ENCODE measurements around the gene UBL4A.

UBL4A gene

DNA sequence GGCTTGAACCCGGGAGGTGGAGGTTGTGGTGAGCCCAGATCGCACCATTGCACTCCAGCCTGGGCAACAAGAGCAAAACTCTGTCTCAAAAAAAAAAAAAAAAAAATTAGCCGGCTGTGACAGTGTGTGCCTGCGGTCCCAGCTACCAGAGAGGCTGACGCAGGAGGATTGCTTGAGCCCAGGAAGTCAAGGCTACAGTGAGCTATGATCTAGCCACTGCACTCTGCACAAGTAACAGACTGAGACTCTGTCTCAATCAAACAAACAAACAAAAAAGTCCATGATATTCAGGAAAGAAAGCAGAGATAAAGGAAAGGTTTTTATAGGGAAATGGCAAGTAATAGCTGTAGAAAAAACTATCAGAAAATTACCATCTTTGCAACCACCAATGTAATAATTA lies 5.2 kb downstream of the UBL4A start:
- TF ChIP-seq GATA2 (IDR thresholded peaks at IDR 0.05; ENCODE audit: low read depth, low read length): no peak
- TF ChIP-seq GATA3 (IDR thresholded peaks at IDR 0.05; ENCODE audit: low read depth, low read length): no peak

GRCh38 chrX:154478728-154479622 lies 7.4 kb downstream of the UBL4A start, which contains the start of gene LAGE3:
TSS of gene LAGE3 (minus strand) at chrX:154479281. CDS start at chrX:154478915, 366 bp downstream.
- TF ChIP-seq GATA3 (IDR thresholded peaks at IDR 0.05; ENCODE audit: low read depth, low read length): no peak
- no peak for TF ChIP-seq GATA2 (IDR thresholded peaks at IDR 0.05; ENCODE audit: low read depth, low read length)

GRCh38 chrX:154477891-154478477 lies 8.4 kb downstream of the UBL4A start:
- TF ChIP-seq GATA3 (IDR thresholded peaks at IDR 0.05; ENCODE audit: low read depth, low read length) (no peak), GATA2 (IDR thresholded peaks at IDR 0.05; ENCODE audit: low read depth, low read length) (no peak)

DNA sequence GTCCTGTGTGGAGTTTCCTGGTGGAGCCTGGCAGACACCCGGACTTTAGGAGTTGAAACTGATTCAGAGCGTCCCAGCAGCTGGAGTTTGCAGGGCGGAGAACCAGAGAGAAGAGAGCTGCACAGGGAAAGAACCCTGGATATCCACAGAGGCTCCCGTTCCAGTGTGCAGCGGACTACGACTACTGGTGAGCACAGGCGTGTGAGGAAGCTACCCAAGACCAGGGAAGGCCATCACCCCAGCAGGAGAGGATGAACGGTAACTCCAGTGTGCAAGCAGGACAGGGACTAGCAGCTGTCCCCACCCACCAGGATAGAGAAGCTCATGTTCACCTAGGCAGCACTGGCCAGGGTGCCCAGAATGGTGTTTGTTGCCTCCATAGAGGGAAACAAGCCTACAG lies 9.6 kb downstream of the UBL4A start:
- TF ChIP-seq GATA3 (IDR thresholded peaks at IDR 0.05; ENCODE audit: low read depth, low read length) (no peak), GATA2 (IDR thresholded peaks at IDR 0.05; ENCODE audit: low read depth, low read length) (no peak)

DNA sequence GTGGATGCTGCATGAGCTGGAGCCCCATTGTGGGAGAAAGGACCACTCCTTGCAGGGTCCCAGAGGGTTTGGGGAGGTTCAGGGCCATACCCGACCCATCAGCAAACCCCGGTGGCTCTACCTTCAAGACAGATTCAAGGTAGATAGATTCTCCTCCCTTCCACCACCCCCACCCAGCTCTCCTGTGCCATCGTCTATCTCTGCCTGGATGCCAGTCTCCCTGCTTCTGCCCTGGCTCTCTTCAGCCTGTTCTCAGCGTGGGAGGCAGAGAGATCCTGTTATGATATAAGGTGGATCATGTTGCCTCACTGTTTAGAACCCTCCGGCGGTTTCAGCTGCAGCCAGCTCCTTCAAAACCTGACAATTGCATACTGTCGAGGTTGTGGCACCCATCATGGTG lies 12.7 kb downstream of the UBL4A start:
- no peak for TF ChIP-seq GATA3 (IDR thresholded peaks at IDR 0.05; ENCODE audit: low read depth, low read length)
- no peak for TF ChIP-seq GATA2 (IDR thresholded peaks at IDR 0.05; ENCODE audit: low read depth, low read length)

DNA sequence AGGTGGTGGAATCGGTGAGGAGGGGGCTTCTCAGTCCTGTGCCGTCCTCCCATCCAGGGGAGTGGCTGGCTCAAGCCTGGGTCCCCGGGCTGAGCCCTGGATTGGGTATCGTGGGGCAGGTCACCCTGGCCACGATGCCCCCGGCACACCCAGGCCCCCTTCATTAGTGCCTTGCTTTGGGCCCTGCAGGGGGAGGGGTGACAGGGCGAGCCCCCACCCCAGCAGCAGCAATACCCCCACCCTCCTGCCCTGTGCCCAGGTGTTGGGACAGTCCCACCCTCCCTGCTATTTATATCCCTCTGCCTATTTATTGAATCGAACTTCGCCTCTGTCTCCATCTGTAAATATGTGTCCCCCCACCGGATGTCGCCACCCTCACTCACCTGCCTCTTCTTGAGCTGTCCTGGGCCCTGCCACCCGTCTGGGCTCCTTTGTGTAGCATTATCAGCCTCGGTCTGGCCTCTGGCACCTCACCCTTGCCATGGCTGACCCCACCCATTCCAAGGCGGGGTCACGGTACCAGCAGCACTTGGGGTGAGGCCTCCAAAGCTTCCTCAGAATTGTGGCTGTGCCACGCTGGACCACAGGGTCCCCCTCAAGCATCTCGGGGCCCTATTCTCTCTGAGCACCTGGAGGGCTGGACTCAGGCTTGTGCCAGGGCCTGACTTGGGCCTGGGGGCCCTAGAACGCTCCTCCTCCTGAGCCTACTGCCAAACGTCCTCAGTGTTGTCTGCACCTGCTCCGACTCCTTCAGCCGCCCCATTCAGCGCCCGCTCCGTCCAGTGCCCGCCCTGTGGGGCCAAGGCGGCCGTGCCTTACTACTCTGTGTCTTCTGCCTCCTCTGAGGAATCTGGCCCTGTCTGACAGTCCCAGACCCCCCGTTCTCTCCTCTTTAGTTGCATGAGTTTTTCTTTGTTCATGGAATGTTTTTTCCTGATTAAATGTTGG lies 13.5 kb downstream of the UBL4A start:
- TF ChIP-seq GATA3 (IDR thresholded peaks at IDR 0.05; ENCODE audit: low read depth, low read length): no peak
- no peak for TF ChIP-seq GATA2 (IDR thresholded peaks at IDR 0.05; ENCODE audit: low read depth, low read length)

DNA sequence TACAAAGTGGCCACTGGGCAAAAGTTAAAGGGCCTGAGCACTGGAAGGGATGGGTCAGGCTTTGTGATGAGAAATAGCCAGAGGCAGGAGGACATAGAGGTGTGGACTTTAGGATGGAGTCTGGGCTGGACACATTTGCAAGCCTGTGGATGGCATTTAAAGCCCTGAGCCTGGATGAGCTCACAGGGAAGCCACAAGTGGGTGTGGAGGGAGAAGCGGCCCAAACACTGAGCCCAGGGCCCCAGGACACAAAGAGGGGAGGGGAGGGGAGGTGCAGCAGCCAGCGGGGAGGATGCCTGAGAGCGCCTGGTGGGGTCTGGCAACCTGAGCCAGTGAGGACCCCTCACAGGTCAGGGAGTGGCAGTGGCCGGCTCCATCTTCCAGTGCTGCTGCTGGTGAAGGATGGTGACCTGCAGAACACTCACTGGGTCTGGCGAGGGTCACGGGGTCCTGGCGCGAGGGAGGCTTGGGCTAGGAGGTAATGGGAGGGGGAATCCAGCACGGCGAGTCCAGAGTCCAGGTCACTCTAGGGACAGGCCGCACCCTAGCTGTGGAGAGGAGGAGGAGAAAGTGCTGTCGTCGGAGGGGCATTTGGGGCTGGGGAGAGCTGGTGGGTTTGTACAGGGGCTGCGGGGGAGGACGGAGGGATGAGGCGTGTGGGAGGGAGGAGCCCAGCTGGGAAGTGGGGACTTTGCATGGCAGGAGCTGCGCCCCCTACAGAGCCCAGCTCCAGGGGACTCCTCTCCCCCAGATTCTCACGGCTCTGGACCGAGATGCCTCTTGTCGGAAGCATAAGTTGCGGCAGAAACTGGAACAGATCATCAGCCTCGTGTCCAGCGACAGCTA lies 14.4 kb downstream of the UBL4A start:
- TF ChIP-seq GATA3 (IDR thresholded peaks at IDR 0.05; ENCODE audit: low read depth, low read length) (no peak), GATA2 (IDR thresholded peaks at IDR 0.05; ENCODE audit: low read depth, low read length) (no peak)

DNA sequence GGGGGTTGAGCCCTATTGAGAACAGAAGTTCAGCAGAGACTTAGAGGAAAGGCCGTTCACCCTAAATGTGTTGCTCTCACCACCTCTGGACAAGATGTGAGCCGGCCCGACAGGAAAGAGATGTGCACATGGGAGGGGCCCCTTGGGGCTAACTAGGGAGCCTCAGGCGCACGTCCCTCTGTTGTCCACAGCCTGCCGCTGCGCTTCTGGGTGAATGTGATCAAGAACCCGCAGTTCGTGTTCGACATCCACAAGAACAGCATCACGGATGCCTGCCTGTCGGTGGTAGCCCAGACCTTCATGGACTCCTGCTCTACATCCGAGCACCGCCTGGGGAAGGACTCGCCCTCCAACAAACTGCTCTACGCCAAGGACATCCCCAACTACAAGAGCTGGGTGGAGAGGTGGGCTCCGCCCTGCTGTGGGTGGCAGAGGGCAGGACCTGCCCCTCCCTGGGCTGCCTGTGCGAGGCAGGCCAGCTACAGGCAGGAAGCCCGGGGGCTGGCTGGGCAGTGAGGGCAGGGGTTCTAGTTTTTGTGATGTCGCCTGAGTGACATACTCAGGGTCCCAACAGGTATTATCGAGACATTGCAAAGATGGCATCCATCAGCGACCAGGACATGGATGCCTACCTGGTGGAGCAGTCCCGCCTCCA lies 15.4 kb downstream of the UBL4A start:
- TF ChIP-seq GATA2 (IDR thresholded peaks at IDR 0.05; ENCODE audit: low read depth, low read length): no peak
- no peak for TF ChIP-seq GATA3 (IDR thresholded peaks at IDR 0.05; ENCODE audit: low read depth, low read length)

DNA sequence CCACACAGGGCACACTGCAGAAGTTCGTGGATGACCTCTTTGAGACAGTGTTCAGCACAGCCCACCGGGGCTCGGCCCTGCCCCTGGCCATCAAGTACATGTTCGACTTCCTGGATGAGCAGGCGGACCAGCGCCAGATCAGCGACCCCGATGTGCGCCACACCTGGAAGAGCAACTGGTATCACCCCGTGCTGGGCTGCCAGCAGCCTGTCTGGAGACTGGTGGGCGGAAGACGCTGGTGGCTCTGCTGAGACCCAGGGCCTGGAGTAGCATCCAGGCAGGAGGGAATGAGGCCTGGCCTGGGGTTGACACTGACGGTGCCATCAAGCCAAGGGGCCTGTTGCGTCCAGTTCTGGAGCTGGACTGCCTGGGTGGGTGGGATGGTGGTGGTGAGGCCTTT lies 16.0 kb downstream of the UBL4A start:
- TF ChIP-seq GATA2 (IDR thresholded peaks at IDR 0.05; ENCODE audit: low read depth, low read length): no peak
- no peak for TF ChIP-seq GATA3 (IDR thresholded peaks at IDR 0.05; ENCODE audit: low read depth, low read length)

DNA sequence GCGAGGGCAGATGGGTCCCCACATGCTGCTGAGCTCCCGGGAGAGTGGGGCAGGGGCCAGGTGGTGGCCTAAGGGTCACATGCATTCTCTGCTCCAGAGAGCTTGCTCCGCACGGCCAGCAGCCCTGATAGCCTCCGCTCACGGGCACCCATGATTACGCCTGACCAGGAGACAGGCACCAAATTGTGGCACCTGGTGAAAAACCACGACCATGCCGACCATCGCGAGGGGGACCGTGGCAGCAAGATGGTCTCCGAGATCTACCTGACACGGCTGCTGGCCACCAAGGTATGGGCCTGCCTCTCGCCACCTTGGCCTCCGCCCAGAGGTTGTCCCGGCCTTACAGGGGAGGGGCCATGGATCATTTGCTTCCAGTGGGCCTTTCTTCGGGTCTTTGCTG lies 16.5 kb downstream of the UBL4A start:
- no peak for TF ChIP-seq GATA2 (IDR thresholded peaks at IDR 0.05; ENCODE audit: low read depth, low read length)
- TF ChIP-seq GATA3 (IDR thresholded peaks at IDR 0.05; ENCODE audit: low read depth, low read length): no peak

GRCh38 chrX:154469114-154469513 lies 17.3 kb downstream of the UBL4A start:
- TF ChIP-seq GATA2 (IDR thresholded peaks at IDR 0.05; ENCODE audit: low read depth, low read length) (no peak), GATA3 (IDR thresholded peaks at IDR 0.05; ENCODE audit: low read depth, low read length) (no peak)

DNA sequence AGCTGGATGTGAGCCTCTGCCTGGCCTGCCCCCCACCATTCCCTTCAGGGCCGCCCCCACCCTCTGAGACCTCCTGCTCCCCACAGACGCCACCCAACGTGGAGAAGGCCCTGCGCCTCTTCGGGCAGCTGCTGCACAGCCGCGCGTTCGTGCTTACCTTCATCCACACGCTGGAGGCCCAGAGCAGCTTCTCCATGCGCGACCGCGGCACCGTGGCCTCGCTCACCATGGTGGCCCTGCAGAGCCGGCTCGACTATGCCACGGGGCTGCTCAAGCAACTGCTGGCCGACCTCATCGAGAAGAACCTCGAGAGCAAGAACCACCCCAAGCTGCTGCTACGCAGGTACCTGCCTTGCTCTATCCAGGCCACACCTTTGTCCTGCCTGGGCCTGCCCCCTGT lies 18.2 kb downstream of the UBL4A start:
- TF ChIP-seq GATA3 (IDR thresholded peaks at IDR 0.05; ENCODE audit: low read depth, low read length) (no peak), GATA2 (IDR thresholded peaks at IDR 0.05; ENCODE audit: low read depth, low read length) (no peak)

GRCh38 chrX:154467556-154467955 lies 18.9 kb downstream of the UBL4A start:
- TF ChIP-seq GATA3 (IDR thresholded peaks at IDR 0.05; ENCODE audit: low read depth, low read length) (no peak), GATA2 (IDR thresholded peaks at IDR 0.05; ENCODE audit: low read depth, low read length) (no peak)
